Keratinocyte (primary cell): ENCODE measurements around the gene RALGPS1.

Experiments used
- CTCF ChIP-seq, 3 experiments: IDR thresholded peaks in 1 of 3; conservative IDR thresholded peaks in 1 of 3; optimal IDR thresholded peaks in 1 of 3; 2 replicates in 2 of 3; 3 replicates in 1 of 3; pipeline versions ENCODE3 to v1.5.1; 2011; ENCODE audit warnings: low read length in 3 of 3, mild to moderate bottlenecking in 3 of 3, moderate library complexity in 2 of 3, control low read depth in 1 of 3, inconsistent platforms in 1 of 3; ENCODE audit not compliant: insufficient read depth in 2 of 3; ENCODE audit errors: extremely low read depth in 1 of 3
- EZH2 ChIP-seq: IDR thresholded peaks from one replicate; pipeline ENCODE4 v1.6.1; 2012; ENCODE audit warnings: inconsistent platforms, mild to moderate bottlenecking, low read length, moderate library complexity

GRCh38 chr9:127158786-127159324 is 244.3 kb downstream of the RALGPS1 start:
- TF ChIP-seq CTCF (optimal IDR thresholded peaks at IDR 0.05 in 1 of 3, IDR thresholded peaks at IDR 0.05 in 1 of 3, conservative IDR thresholded peaks at IDR 0.05 in 1 of 3; ENCODE audit: extremely low read depth in 1 of 3, insufficient read depth in 2 of 3, low read length in 3 of 3) (no peak), EZH2 (no peak)
